HG03095 (cell line): ENCODE measurements around the gene SAMD4B.

Source experiments
- ATAC-seq: cut with Tn5 transposase; IDR thresholded peaks from one replicate; pipeline ENCODE4 v1.9.1; 2021; ENCODE audit warnings: moderate library complexity; ENCODE audit not compliant: unreplicated experiment

Gene SAMD4B

DNA sequence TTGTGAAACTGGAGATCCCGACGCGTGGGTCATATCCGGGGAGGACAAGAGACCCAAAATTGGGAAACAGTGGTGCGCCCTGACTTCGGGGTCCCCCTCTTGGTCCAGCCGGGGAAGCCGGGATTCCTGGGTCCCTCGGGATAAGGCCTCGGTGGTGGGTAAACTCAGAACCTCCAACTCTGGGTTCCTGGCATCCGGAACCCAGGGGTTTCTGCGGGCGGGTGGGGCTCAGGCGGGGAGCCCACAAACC, 65.1 kb downstream of the SAMD4B start:
- ATAC-seq, result no peak

DNA sequence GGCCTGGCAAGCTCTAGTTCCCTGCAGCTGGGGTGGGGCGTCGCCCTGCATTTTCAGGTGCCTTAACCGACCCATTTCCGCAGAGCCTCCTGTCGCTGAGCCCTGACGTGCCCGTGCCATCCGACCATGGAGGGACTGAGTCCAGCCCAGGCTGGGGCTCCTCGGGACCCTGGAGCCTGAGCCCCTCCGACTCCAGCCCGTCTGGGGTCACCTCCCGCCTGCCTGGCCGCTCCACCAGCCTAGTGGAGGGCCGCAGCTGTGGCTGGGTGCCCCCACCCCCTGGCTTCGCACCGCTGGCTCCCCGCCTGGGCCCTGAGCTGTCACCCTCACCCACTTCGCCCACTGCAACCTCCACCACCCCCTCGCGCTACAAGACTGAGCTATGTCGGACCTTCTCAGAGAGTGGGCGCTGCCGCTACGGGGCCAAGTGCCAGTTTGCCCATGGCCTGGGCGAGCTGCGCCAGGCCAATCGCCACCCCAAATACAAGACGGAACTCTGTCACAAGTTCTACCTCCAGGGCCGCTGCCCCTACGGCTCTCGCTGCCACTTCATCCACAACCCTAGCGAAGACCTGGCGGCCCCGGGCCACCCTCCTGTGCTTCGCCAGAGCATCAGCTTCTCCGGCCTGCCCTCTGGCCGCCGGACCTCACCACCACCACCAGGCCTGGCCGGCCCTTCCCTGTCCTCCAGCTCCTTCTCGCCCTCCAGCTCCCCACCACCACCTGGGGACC, 65.6 kb downstream of the SAMD4B start:
- no peak for ATAC-seq

DNA sequence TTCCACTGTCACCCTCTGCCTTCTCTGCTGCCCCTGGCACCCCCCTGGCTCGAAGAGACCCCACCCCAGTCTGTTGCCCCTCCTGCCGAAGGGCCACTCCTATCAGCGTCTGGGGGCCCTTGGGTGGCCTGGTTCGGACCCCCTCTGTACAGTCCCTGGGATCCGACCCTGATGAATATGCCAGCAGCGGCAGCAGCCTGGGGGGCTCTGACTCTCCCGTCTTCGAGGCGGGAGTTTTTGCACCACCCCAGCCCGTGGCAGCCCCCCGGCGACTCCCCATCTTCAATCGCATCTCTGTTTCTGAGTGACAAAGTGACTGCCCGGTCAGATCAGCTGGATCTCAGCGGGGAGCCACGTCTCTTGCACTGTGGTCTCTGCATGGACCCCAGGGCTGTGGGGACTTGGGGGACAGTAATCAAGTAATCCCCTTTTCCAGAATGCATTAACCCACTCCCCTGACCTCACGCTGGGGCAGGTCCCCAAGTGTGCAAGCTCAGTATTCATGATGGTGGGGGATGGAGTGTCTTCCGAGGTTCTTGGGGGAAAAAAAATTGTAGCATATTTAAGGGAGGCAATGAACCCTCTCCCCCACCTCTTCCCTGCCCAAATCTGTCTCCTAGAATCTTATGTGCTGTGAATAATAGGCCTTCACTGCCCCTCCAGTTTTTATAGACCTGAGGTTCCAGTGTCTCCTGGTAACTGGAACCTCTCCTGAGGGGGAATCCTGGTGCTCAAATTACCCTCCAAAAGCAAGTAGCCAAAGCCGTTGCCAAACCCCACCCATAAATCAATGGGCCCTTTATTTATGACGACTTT, 66.4 kb downstream of the SAMD4B start:
- no peak for ATAC-seq

DNA sequence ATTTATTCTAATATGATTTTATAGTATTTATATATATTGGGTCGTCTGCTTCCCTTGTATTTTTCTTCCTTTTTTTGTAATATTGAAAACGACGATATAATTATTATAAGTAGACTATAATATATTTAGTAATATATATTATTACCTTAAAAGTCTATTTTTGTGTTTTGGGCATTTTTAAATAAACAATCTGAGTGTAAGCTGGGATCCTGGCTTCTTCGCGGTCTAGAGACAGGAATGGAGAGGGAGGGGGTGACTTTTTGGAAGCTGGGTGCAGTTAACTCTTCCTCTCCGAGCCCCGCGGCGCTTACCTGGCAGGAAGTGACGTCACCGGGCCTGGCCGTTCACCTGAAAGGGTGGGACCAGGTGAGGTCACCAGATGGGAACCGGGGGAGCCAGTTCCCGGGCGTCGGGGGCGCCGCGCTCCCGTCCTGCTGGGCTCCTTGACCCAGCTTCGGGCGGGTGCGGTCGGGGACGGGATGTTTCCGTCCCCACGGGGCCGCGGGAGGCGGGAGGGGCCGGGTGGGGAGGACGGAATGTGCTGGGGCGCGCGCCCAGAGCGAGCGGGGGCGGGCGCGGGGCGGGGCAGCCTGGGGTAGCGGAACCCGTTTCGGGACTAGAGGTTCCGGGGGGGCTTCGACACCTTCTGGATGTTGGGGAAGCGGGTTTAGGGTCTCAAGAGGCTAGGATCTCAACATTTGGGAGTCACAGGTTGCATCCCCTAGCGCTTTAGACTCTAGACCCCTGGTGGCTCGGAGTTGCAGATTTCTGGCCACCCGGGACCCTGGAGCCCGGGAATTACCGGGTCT, 67.2 kb downstream of the SAMD4B start:
- ATAC-seq, result no peak

DNA sequence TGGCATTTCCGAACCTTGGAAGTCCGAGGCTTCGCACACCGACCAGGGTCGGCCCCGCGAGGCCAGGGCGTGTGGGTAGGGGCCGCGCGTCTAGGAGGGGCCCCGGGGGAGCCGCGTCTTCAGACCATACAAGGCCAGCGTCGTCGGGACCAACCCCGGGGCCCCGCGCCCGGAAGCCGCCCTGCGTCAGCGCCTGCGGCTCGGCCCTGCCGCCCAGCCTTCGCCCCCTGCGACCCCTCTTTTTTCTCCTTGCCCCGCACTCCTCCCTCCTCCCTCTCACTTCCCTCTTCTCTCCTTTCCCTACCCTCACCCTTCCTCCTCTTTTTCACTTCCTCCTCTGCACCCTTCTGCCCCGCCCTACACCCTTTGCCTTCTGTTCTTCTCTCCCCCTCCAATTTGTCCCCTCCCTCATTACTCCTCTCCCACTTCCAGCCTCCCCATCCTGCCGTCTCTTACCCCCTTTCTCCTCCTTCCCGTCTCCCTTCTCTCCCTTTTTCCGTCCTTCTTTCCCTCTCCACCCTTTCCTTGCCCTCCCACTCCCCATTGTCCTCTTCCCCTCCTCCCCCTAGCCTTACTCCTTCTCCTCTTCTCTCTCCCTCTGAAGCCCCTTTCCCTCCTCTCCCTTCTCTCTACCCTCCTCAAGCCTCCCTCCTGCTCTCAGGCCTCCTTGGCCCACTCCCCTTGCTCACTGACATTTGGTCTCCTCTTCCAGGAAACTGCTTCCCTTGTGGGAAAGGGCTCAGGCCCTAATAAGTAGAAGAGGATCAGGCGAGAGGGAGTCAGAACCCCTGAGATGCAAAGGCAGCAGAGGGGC, 68.0 kb downstream of the SAMD4B start:
- no peak for ATAC-seq

DNA sequence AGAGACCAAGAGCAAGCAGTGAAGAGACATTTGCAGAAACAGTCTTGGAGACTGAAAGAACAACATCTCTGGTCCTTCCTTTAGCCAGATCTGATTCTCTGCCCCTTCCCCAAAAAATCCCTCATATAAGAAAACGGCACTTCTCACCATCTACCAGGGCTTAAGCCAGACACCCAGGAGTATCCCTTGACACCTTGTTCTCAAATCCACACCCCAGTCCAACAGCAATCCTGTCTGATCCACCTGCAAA, 68.5 kb downstream of the SAMD4B start:
- ATAC-seq, result no peak

DNA sequence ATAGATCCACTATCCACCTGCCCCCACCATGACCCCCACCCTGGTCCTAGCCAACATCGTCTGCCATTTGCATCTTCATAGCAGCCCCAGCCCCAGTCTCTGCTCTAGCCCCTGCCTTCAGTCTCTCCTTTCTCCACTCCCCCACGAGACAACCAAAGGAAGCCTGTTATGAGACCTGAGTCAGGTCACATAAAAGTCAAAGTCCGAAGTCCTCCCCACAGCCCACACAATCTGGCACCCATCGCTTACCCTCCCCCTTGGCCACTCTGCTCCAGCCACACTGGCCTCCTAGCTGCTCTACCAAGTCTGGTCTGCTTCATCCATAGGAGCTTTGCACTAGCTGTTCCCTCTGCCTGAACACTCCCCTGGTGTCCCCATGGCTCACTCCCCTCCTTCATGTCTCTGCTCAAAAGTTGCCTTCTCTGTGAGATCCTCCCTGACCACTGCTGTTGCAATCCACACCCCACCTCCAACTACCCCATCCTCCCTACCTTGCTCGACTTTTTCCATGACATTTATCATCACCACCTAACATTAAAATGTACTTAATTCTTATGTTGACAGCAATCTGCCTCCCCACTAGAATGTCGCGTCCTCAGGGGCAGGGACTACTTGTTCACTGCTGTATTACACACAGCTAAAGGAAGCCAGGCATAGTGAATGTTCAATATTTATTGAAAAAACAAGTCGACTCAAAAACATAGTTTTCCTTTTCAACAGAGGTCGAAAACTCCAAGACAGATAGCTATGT, 69.0 kb downstream of the SAMD4B start:
- ATAC-seq, result no peak

DNA sequence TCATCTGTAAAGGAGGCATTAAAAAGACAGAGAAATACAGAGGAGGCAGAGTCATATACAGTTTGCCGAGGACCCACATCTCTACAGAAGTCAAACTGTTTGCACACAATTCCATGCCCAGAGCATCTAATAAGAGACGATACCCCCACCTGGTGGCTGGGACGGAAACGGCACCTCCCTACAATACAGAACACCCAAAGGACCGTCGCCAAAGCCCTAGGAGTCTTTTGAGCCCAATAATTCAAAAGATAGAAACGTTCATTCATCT, 69.5 kb downstream of the SAMD4B start:
- peak; percentile 17 for ATAC-seq

DNA sequence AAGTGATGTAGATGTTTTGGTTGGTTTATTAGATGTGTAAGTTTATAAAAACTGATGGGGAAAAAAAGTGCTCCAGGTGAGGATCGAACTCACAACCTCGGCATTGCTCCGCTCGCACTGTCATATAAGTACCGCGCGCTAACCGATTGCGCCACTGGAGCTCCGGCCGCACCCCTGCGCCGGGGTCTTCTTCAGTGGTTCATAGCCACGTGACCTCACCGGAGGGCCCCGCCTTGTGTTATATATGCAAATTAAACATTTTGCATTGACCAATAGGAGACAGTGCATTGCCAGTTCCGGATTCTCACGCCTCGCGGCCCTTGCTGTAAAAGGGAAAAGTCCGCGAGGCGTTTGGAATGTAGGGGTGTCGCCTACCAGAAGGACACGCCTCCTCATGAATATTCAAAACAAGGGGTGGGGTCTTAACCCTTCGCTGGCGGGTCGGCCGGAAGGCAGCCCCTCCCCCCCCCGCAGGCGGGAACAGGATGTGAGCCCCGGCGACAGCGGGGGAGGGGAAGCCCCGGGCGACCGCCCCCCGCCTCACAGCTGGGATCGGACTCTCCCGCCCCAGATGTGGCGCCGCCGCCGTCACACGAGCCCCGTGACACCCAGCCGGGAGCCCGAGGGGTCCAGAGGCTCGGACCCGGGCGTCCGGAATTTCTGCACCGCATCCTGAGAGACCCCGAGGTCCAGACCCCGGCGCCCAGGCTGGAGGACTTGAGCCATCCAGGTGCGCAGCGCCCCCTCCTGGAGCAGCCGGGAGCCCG, 70.1 kb downstream of the SAMD4B start, which contains the start of gene PLEKHG2:
Gene PLEKHG2 (plus strand): TSS at position 570 of the 767 bp plus-strand sequence. CDS start 1,418 bp downstream, outside the sequence.
- ATAC-seq, result peak; percentile 53

DNA sequence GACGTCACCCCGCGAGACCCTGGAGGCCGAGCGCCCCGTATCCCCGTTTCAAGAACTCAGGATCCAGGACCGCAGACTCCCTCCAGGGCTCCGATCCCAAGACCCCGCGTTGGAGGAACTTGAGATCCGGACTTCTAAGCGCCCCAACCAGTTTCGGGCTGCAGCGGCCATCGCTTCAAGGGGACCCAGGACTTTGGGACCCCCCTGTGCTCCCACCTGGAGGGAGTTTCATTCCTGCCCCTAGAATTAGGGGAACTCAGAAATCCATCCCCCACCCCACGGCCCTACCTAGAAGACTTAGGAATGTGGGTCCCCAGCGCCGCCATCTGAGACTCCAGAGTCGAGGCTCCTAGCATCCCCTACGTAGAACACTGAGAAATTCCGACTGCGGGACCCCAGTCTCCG, 70.6 kb downstream of the SAMD4B start:
- no peak for ATAC-seq

DNA sequence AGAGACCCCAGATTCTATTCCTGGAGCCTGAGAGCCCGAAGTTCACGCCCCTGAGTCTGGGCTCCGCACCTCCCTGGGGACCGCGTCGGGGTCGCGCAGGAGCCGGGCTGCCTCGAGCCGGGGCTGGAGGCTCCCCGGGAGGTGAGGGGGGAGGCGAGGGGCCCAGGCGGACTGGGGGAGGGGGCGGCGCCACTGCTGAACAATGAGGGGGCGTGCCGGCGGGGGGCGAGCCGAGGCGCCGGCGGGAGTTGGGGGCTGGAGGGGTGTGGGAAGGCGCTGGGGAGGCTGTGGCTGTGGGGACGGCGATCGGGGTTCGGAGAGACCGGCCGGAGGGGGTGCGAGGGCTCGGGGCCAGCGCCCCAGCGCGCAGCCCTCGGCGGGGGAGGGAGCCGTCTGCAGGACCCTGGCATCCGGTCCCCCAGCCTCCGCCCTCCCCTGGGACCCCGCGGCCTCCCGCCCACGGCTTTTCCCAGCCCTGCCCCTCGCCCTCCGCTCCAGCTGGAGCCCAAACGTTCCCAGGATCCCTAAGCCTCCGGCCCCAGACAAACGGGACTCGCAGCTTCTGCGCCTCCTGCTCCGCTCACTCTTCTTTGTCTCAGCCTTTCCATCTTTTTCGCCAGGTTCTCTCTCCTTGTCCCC, 71.2 kb downstream of the SAMD4B start:
- no peak for ATAC-seq

DNA sequence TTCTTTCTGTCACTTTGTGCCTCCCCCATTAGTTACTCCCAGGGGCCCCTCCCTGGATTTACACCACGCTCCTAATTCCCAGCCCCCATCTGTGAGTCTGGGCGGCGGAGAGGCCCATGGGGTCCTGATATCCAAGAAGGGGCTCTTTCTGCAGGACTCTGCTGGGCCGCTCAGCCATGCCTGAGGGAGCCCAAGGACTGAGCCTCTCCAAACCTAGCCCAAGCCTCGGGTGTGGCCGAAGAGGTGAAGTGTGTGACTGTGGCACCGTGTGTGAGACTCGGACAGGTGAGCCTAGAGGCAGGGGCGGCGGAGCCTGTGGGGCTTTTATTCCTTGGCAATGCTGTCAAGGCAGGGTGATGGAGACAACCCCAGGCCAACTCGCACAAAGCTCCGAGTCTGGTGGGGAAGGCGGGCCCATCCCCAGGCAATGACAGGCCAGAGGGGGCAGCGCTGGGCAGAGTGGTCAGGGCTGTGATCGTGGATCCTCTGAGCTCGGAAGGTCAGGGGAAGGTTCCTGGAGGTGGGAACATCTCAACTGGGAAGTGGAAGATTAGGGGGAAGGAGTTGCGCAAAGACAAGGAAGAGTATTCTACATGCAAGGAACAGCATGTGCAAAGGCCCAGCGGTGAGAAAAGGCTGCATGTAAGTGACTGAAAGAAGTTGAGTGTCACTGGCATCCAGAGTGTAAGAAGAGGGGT, 71.8 kb downstream of the SAMD4B start:
- no peak for ATAC-seq

DNA sequence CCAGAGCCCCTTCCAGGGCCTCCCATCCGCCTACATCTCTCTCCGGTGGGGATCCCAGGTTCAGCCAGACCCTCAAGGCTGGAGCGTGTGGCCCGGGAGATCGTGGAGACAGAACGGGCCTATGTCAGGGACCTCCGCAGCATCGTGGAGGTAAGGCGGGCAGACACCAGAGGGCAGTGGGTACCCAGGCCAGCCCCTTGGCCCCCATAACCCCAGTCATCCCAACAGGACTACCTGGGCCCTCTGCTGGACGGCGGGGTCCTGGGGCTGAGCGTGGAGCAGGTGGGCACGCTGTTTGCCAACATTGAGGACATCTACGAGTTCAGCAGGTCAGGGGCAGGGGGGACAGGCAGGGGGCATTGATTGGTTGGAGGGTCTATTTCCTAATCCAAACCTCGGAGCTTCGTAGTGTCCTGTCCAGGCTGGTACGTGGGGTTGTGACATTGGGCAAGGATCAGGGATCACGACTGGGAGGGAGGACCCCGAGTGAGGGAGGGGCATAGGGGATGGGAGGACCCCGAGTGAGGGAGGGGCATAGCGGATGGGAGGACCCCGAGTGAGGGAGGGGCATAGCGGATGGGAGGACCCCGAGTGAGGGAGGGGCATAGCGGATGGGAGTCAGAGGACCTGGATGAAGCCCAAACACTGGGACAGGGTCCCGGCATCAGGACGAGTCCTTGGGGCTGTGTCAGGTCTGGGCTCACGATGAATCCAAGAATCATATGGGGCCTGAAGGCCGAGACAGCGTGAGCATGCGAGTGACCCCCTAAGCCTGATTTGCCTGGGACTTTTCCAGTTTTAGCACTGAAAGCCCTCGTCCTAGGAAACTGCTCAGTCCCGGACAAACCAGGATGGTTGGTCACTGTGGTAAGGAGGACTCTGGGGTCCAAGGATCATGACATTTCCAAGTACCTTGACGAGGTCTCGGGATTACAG, 73.2 kb downstream of the SAMD4B start:
- no peak for ATAC-seq

DNA sequence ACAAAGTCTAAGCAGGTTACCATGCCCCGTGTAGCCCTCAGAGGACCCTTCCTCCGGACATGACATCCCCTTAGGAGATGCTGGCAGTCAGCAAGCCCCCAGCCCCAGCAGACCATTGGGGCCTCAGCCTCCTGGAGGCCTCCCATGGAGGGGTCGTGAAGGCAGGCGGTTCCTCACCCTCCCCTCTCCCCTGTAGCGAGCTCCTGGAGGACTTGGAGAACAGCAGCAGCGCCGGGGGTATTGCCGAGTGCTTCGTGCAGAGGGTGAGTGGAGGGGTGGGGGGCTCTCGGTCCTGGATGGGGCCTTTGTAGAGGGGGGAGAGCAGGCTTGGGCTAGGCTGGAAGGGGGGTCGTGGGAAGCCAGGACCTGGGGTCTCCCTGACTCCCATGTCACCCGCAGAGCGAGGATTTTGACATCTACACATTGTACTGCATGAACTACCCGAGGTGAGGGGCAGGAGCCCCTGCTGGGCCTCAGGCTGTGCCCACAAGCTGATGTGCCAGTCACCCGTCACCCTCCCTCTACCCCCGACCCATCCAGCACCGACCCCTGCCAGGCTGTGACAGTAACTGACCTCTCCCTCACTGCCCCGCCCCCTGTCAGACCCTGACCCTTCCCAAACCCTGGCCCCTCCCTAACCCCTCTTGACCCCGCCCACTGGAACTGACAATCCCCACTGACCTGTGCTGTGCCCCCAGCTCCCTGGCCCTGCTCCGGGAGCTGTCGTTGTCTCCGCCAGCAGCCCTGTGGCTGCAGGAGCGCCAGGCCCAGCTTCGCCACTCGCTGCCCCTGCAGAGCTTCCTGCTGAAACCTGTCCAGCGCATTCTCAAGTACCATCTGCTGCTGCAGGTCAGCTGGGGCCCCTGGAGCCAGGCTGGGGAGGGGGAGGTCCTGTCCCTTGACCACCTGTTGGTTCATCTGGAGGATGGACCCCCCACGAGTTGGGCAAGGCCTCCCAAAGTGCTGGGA, 74.2 kb downstream of the SAMD4B start:
- ATAC-seq, result no peak

DNA sequence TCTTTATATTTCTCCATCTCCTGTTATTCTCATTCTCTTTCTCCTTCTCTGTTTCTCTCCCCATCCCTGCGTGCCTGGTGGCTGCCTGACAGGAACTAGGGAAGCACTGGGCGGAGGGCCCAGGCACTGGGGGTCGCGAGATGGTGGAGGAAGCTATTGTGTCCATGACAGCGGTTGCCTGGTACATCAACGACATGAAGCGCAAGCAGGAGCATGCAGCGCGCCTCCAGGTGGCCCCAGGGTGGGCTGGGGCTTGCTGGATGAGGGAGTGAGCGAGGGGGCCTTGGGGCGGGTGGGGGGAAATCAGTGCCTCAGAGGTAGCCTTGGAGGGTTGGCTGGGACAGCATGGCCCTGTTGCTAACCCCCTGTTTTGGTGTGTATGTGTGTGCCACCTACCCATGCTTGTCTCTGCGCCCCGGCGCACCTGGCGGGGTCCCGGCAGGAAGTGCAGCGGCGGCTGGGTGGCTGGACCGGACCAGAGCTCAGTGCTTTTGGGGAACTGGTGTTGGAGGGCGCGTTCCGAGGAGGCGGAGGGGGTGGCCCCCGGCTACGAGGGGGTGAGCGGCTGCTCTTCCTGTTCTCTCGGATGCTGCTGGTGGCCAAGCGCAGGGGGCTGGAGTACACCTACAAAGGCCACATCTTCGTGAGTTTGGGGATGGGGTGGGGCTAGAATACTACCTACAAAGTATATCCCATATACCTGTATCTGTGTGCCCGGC, 75.4 kb downstream of the SAMD4B start:
- ATAC-seq, result no peak

DNA sequence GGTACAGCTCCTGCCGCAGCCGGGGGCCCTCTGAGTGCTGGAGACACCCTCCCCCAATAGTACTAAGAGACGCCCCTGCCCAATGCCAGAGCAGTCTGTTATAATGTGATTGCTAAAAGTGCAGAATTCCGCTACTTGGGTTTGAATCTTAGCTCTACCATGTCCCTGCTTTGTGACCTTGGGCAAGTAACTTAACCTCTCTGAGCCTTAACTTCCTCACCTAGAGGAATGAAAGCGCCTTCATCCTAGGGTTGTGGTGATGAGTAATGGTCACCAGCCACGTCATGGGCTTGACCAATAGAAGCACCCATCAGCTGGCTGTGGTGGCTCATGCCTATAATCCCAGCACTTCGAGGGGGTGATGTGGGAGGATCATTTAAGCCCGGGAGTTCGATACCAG, 76.8 kb downstream of the SAMD4B start:
- no peak for ATAC-seq
